HepG2 (cell line): ENCODE data around the gene KRT10. TPM values are rescaled to one million over a fixed set of nuclear protein-coding genes. Genes with fewer than 3 reads are reported as not detected.

ENCODE experiments used
- ATRX ChIP-seq: sonication (generic); formaldehyde crosslinking; IDR thresholded peaks from 2 replicates; pipeline ENCODE4 v1.4.0; 2020; ENCODE audit warnings: missing genetic modification reagents, borderline replicate concordance
- CHD4 ChIP-seq: fragments of 200-600 bp; sonication (generic); IDR thresholded peaks from 2 replicates; pipeline ENCODE4 v1.7.0; 2017; ENCODE audit warnings: mild to moderate bottlenecking, low read length, borderline replicate concordance
- ELK4 ChIP-seq: sonication (generic); formaldehyde crosslinking; IDR thresholded peaks from 2 replicates; pipeline ENCODE4 v1.9.0; 2021; ENCODE audit warnings: missing genetic modification reagents, borderline replicate concordance
- IRF2 ChIP-seq: IDR thresholded peaks from 2 replicates; pipeline ENCODE4 v1.6.1; 2018; ENCODE audit warnings: missing genetic modification reagents, missing compliant biosample characterization
- NFYB ChIP-seq: sonication (generic); formaldehyde crosslinking; IDR thresholded peaks from 2 replicates; pipeline ENCODE4 v1.4.0; 2020; ENCODE audit warnings: missing genetic modification reagents
- PCBP1 ChIP-seq: fragments of 200-400 bp; formaldehyde crosslinking; IDR thresholded peaks from 2 replicates; pipeline ENCODE4 v1.6.1; 2017; ENCODE audit warnings: mild to moderate bottlenecking, low read depth, low read length, borderline replicate concordance
- PHF20 ChIP-seq: sonication (generic); formaldehyde crosslinking; IDR thresholded peaks from 2 replicates; pipeline ENCODE4 v1.5.0; 2020; ENCODE audit warnings: mild to moderate bottlenecking, missing genetic modification reagents
- RBM39 ChIP-seq: fragments of 200-400 bp; formaldehyde crosslinking; IDR thresholded peaks from one replicate; pipeline ENCODE4 v1.6.1; 2018; ENCODE audit warnings: antibody characterized with exemption, mild to moderate bottlenecking, low read depth, low read length; ENCODE audit not compliant: poor library complexity, severe bottlenecking
- ZFY ChIP-seq: sonication (generic); formaldehyde crosslinking; IDR thresholded peaks from 2 replicates; pipeline ENCODE4 v1.4.0; 2020; ENCODE audit warnings: missing genetic modification reagents
- ZMYM2 ChIP-seq: sonication (generic); formaldehyde crosslinking; IDR thresholded peaks from 2 replicates; pipeline ENCODE4 v1.8.0; 2022; ENCODE audit warnings: mild to moderate bottlenecking, missing genetic modification reagents
- ZNF101 ChIP-seq: sonication (generic); formaldehyde crosslinking; IDR thresholded peaks from 2 replicates; pipeline ENCODE4 v1.4.0; 2020; ENCODE audit warnings: mild to moderate bottlenecking, low read depth, missing genetic modification reagents, borderline replicate concordance
- ZNF260 ChIP-seq: sonication (generic); formaldehyde crosslinking; IDR thresholded peaks from 2 replicates; pipeline ENCODE4 v1.4.0; 2020; ENCODE audit warnings: missing genetic modification reagents, low read depth, mild to moderate bottlenecking, borderline replicate concordance
- ZNF430 ChIP-seq: sonication (generic); formaldehyde crosslinking; IDR thresholded peaks from 2 replicates; pipeline ENCODE4 v1.9.0; 2021; ENCODE audit warnings: mild to moderate bottlenecking, missing genetic modification reagents
- ZNF574 ChIP-seq: sonication (generic); formaldehyde crosslinking; IDR thresholded peaks from 2 replicates; pipeline ENCODE4 v1.4.0; 2020; ENCODE audit warnings: missing genetic modification reagents
- ZNF709 ChIP-seq: sonication (generic); formaldehyde crosslinking; IDR thresholded peaks from 2 replicates; pipeline ENCODE4 v1.5.0; 2020; ENCODE audit warnings: mild to moderate bottlenecking, missing genetic modification reagents
- ZNF740 ChIP-seq: sonication (generic); formaldehyde crosslinking; IDR thresholded peaks from 2 replicates; pipeline ENCODE4 v1.4.0; 2020; ENCODE audit warnings: missing genetic modification reagents
- ZNF776 ChIP-seq: sonication (generic); formaldehyde crosslinking; IDR thresholded peaks from 2 replicates; pipeline ENCODE4 v1.4.0; 2020; ENCODE audit warnings: mild to moderate bottlenecking, missing genetic modification reagents
- polyA plus RNA-seq, 8 experiments: library from polyadenylated mRNA; depleted of rRNA in 3 of 8; stranded (reverse) in 7 of 8; unstranded in 1 of 8; fragments of >200 nt; fragmentation: Illumina TruSeq in 4 of 8; extraction: Trizol in 4 of 8; gene quantifications; 2 replicates each; pipeline versions ENCODE4 v1.2.1 to v1.2.3, GENCODE V29; 2011 to 2016; ENCODE audit warnings: low read depth in 4 of 8, missing spikeins in 1 of 8, mixed read lengths in 1 of 8; ENCODE audit not compliant: insufficient read depth in 1 of 8
- total RNA-seq, 5 experiments: library from RNA; depleted of rRNA; stranded (reverse); fragments of >200 nt; fragmentation: Illumina TruSeq; extraction: Trizol; gene quantifications; 2 replicates each; pipeline ENCODE4 v1.2.3, GENCODE V29; 2016; ENCODE audit warnings: low read depth in 1 of 5

The KRT10 gene
- total and polyA plus RNA-seq, 2 of the 13 experiments (the other 11 are each of a cell fraction or from before 2014, with no cell fraction given): 25.1 to 27.5 TPM

- TF ChIP-seq ZNF260 (CRISPR knock-in tag): no peak
- peak; percentile 91 for TF ChIP-seq ZNF574 (CRISPR knock-in tag)
- no peak for TF ChIP-seq ZNF101 (CRISPR knock-in tag)
- TF ChIP-seq ZFY (CRISPR knock-in tag): peak; percentile 37
- TF ChIP-seq ZNF740 (CRISPR knock-in tag): no peak
- TF ChIP-seq ELK4 (CRISPR knock-in tag): no peak
- no peak for TF ChIP-seq CHD4
- TF ChIP-seq ZNF776 (CRISPR knock-in tag): peak; percentile 54; the same call in 1 of the 2 replicates
- peak; percentile 73 for TF ChIP-seq RBM39
- TF ChIP-seq NFYB (CRISPR knock-in tag): no peak
- no peak for TF ChIP-seq ZNF709 (CRISPR knock-in tag)
- peak; percentile 82 for TF ChIP-seq PHF20
- TF ChIP-seq ZNF430: 0 out of 2 replicates have a peak, but pooled peaks have one; percentile 36
- TF ChIP-seq ZMYM2: no peak
- TF ChIP-seq IRF2 (CRISPR knock-in tag): 0 out of 2 replicates have a peak, but pooled peaks have one; percentile 33
- no peak for TF ChIP-seq PCBP1
- no peak for TF ChIP-seq ATRX (CRISPR knock-in tag)
Measured at GRCh38 chr17:40818733-40819527, 3.5 kb downstream of the KRT10 start (continued).
